K562 (cell line): ENCODE measurements around the gene LDAF1. TPM values are rescaled to one million over a fixed set of nuclear protein-coding genes. Genes with fewer than 3 reads are reported as not detected.

Experiments
- ATAC-seq: fragments of 200-7000 bp; cut with Tn5 transposase; 3 replicates; pipeline ENCODE4 v1.9.1; 2020; ENCODE audit warnings: moderate library complexity
- BruUV-seq: library from RNA; stranded (reverse); fragments of 400-500 nt; replicated peaks from 2 replicates; lab custom pipeline; 2021; lab: Mats Ljungman, UMichigan
- CTCF ChIA-PET: fragments of 300-600 bp; formaldehyde crosslinking; extraction: SDS; loops from one replicate; lab custom pipeline; 2021; ENCODE audit warnings: low intra/inter-chr PET ratio; lab: Yijun Ruan, JAX
- POLR2A ChIA-PET: fragments of 300-600, 350-650 bp; sonication (Branson Sonifier 250); formaldehyde crosslinking; extraction: SDS; loops from one replicate; lab custom pipeline; 2021; ENCODE audit warnings: antibody characterized with exemption, inconsistent platforms; lab: Yijun Ruan, JAX
- DNase-seq, 4 experiments: peaks; one replicate each; pipeline versions ENCODE4 v3.0.0 to v3.0.0-alpha.2; 2011 to 2018; ENCODE audit warnings: low spot score in 3 of 4, mixed read lengths in 3 of 4; ENCODE audit errors: extremely low read depth in 1 of 4
- FAIRE-seq: peaks from 2 replicates; lab custom pipeline; 2011; peaks lifted over from hg19 to GRCh38; lab: Jason Lieb, UNC
- H2AFZ ChIP-seq: 2 replicates; pipeline ENCODE4 v1.6.0; 2011; ENCODE audit warnings: low read depth, low read length, control low read depth, inconsistent platforms
- H3K27ac ChIP-seq: fragments of 200-600 bp; 3 replicates; pipeline ENCODE4 v1.8.0; 2011; ENCODE audit warnings: low read depth, mild to moderate bottlenecking, control low read depth, inconsistent platforms, low read length, moderate library complexity, mixed read lengths; ENCODE audit errors: extremely low read depth
- H3K27me3 ChIP-seq, 2 experiments: fragments of 300-600 bp in 1 of 2; 2 replicates in 1 of 2; 3 replicates in 1 of 2; pipeline versions ENCODE4 v1.6.0 to v1.8.0; 2011; ENCODE audit warnings: inconsistent platforms in 2 of 2, low read length in 2 of 2, mild to moderate bottlenecking in 1 of 2, mixed read lengths in 1 of 2, moderate library complexity in 1 of 2; ENCODE audit not compliant: control insufficient read depth in 2 of 2, insufficient read depth in 2 of 2
- H3K36me3 ChIP-seq: fragments of 300-600 bp; 3 replicates; pipeline ENCODE4 v1.8.0; 2011; ENCODE audit warnings: mild to moderate bottlenecking, low read length, inconsistent platforms; ENCODE audit not compliant: control insufficient read depth, insufficient read depth
- H3K4me1 ChIP-seq, 2 experiments: fragments of 200-600 bp in 1 of 2; replicated peaks in 1 of 2; 2 replicates in 1 of 2; 3 replicates in 1 of 2; pipeline versions ENCODE4 v1.5.1 to v1.8.0; 2011; ENCODE audit warnings: inconsistent platforms in 2 of 2, low read length in 2 of 2, mild to moderate bottlenecking in 1 of 2, mixed read lengths in 1 of 2, moderate library complexity in 1 of 2; ENCODE audit not compliant: control insufficient read depth in 2 of 2, insufficient read depth in 2 of 2
- H3K4me2 ChIP-seq: 2 replicates; pipeline ENCODE4 v1.6.1; 2011; ENCODE audit warnings: low read length, control low read depth, inconsistent platforms, mixed read lengths; ENCODE audit not compliant: insufficient read depth
- H3K4me3 ChIP-seq: fragments of 200-600 bp; sonication (generic), shearing (Covaris generic); 2 replicates; pipeline ENCODE4 v1.5.1; 2016; ENCODE audit warnings: control low read depth, inconsistent platforms
- H3K79me2 ChIP-seq: fragments of 200-600 bp; 3 replicates; pipeline ENCODE4 v1.8.0; 2011; ENCODE audit warnings: low read length, inconsistent platforms; ENCODE audit not compliant: control insufficient read depth, insufficient read depth
- H3K9ac ChIP-seq, 2 experiments: 2 replicates each; pipeline versions ENCODE4 v1.6.0 to v1.6.1; 2011; ENCODE audit warnings: low read depth in 2 of 2, low read length in 2 of 2, control low read depth in 1 of 2, inconsistent platforms in 1 of 2, mild to moderate bottlenecking in 1 of 2, mixed read lengths in 1 of 2; ENCODE audit not compliant: insufficient read depth in 1 of 2
- H3K9me1 ChIP-seq: one replicate; pipeline ENCODE4 v1.6.0; 2011; ENCODE audit warnings: inconsistent platforms, mild to moderate bottlenecking, low read length, moderate library complexity; ENCODE audit not compliant: control insufficient read depth, insufficient read depth
- H3K9me3 ChIP-seq: replicated peaks from 2 replicates; pipeline ENCODE4 v1.5.1; 2011; ENCODE audit warnings: low read depth, low read length, inconsistent platforms; ENCODE audit not compliant: control insufficient read depth, insufficient read depth
- H4K20me1 ChIP-seq: replicated peaks from 2 replicates; pipeline ENCODE4 v1.6.1; 2011; ENCODE audit warnings: low read length, inconsistent platforms, mixed read lengths; ENCODE audit not compliant: control insufficient read depth, insufficient read depth
- EP300 ChIP-seq: IDR thresholded peaks from 2 replicates; pipeline ENCODE4 v1.6.1; 2012; ENCODE audit warnings: low read length, improper control_type of control experiment
- KDM4B ChIP-seq, 2 experiments: fragments of 450-650 bp in 1 of 2; sonication (generic) in 1 of 2; IDR thresholded peaks; 2 replicates each; pipeline ENCODE4 v1.6.1; 2016 to 2017; ENCODE audit warnings: borderline replicate concordance in 2 of 2, antibody characterized with exemption in 1 of 2, low read depth in 1 of 2, mild to moderate bottlenecking in 1 of 2
- LCOR ChIP-seq: sonication (generic); formaldehyde crosslinking; IDR thresholded peaks from 2 replicates; pipeline ENCODE4 v1.8.0; 2022; ENCODE audit warnings: mild to moderate bottlenecking, missing genetic modification reagents
- NCOR1 ChIP-seq: fragments of 450-650 bp; IDR thresholded peaks from 2 replicates; pipeline ENCODE4 v1.6.1; 2016; ENCODE audit warnings: mild to moderate bottlenecking, moderate library complexity
- NFIX ChIP-seq: fragments of 250-450 bp; sonication (Bioruptor Pico); IDR thresholded peaks from 2 replicates; pipeline ENCODE4 v1.4.0; 2020; ENCODE audit warnings: low read depth, mild to moderate bottlenecking, moderate library complexity
- PHB ChIP-seq: fragments of 250-450 bp; sonication (Bioruptor Pico); IDR thresholded peaks from 2 replicates; pipeline ENCODE4 v1.5.0; 2021
- POLR3A ChIP-seq: IDR thresholded peaks from 2 replicates; pipeline ENCODE4 v1.6.1; 2011; ENCODE audit warnings: borderline replicate concordance, mild to moderate bottlenecking, moderate library complexity; ENCODE audit not compliant: insufficient read length, insufficient read depth; ENCODE audit errors: extremely low read depth
- ZNF197 ChIP-seq: fragments of 200-800 bp; sonication (Bioruptor generic); IDR thresholded peaks from 2 replicates; pipeline ENCODE4 v1.6.1; 2016; ENCODE audit warnings: low read depth, missing genetic modification characterization, missing compliant biosample characterization
- ZNF408 ChIP-seq: fragments of 250-450 bp; sonication (Bioruptor Pico); IDR thresholded peaks from 2 replicates; pipeline ENCODE4 v1.4.0; 2020; ENCODE audit warnings: low read depth, mild to moderate bottlenecking, moderate library complexity
- WGBS: fragments of 100-300 bp; shearing (Covaris generic); methylation state at CpG from one replicate; pipeline ENCODE4 v1.1.6; 2016; ENCODE audit warnings: low coverage, mixed read lengths; ENCODE audit not compliant: insufficient coverage; ENCODE audit errors: missing lambda C conversion rate; 5-methylcytosine and 5-hydroxymethylcytosine counted together
- in situ Hi-C: fragments of 300-500 bp; cut with MboI; formaldehyde crosslinking; loops from 4 replicates; pipeline ENCODE4 v1.15.0; 2018; ENCODE audit warnings: inconsistent platforms, mixed read lengths
- intact Hi-C: fragments of 100-400 bp; cut with micrococcal nuclease; formaldehyde crosslinking; loops from 2 replicates; pipeline ENCODE4 v1.14.2; 2022
- polyA plus RNA-seq, 8 experiments: library from polyadenylated mRNA; depleted of rRNA in 4 of 8; stranded (reverse) in 5 of 8; unstranded in 3 of 8; fragments of >200 nt; fragmentation: Nextera tagmentation in 2 of 8; fragmentation: Illumina TruSeq in 1 of 8; extraction: Ambion mirVana in 2 of 8; extraction: Trizol in 1 of 8; gene quantifications; 2 replicates each; pipeline versions ENCODE4 v1.2.1 to v1.2.3, GENCODE V29; 2011 to 2014; ENCODE audit warnings: inconsistent platforms in 1 of 8, missing spikeins in 1 of 8
- total RNA-seq, 7 experiments: library from RNA; depleted of rRNA in 6 of 7; stranded (reverse); fragments of >200 nt in 6 of 7; fragmentation: Illumina TruSeq in 2 of 7; extraction: Trizol in 2 of 7; gene quantifications; 2 replicates each; pipeline versions ENCODE4 v1.2.1 to v1.2.3, GENCODE V29; 2011 to 2021; ENCODE audit warnings: low replicate concordance in 1 of 7
- TF ChIP-seq, protein P1 (sequence below): fragments of 450-650 bp; conservative IDR thresholded peaks from 2 replicates; pipeline ENCODE4 v1.6.1; 2016; ENCODE audit warnings: missing genetic modification characterization, low read depth, mild to moderate bottlenecking, control low read depth, missing compliant biosample characterization
- TF ChIP-seq, protein P2 (sequence below): fragments of 450-650 bp; IDR thresholded peaks from 2 replicates; pipeline ENCODE4 v1.6.1; 2016; ENCODE audit warnings: antibody characterized with exemption

LDAF1 gene
- total and polyA plus RNA-seq, 9 of the 15 experiments (the other 6 are each of a cell fraction or from before 2014, with no cell fraction given): 7.0 to 20.1 (median 12.5) TPM

GRCh38 chr16:21120976-21121520 is 37.4 kb upstream of the LDAF1 start:
- H3K27ac ChIP-seq: no peak overlapping the region
- H3K9me3 ChIP-seq: peaks cover under 1% of the 10 kb centered on the region
- FAIRE-seq (no peak), ATAC-seq (no peak), DNase-seq (no peak)
- H3K9ac ChIP-seq: no peak overlapping the region
- in situ Hi-C loops: no loop called here
- intact Hi-C loops: no loop called here
- no peak overlapping the region for H3K4me3 ChIP-seq
- 42% methylated on average over 2 of the region's 2 CpGs for WGBS
- no peaks in the 10 kb centered on the region for H4K20me1 ChIP-seq
- H3K4me2 ChIP-seq: no peak overlapping the region
- no peaks in the 10 kb centered on the region for H3K9me1 ChIP-seq
- H3K36me3 ChIP-seq: no peaks in the 10 kb centered on the region
- no peaks in the 10 kb centered on the region for H3K79me2 ChIP-seq
- BruUV-seq: no TSS peak
- H2AFZ ChIP-seq: no peak overlapping the region
- CTCF ChIA-PET: no interaction called here
- no peaks in the 10 kb centered on the region for H3K27me3 ChIP-seq
- TF ChIP-seq NFIX (CRISPR knock-in tag) (no peak), PHB (CRISPR knock-in tag) (no peak), POLR3A (no peak), NCOR1 (no peak), ZNF197 (CRISPR knock-in tag) (no peak), ZNF408 (CRISPR knock-in tag) (no peak), KDM4B (IDR thresholded peaks at IDR 0.05; ENCODE audit: borderline replicate concordance in 2 of 2, low read depth in 1 of 2) (no peak), LCOR (CRISPR knock-in tag) (no peak), EP300 (no peak)
- TF ChIP-seq, protein P1, sequence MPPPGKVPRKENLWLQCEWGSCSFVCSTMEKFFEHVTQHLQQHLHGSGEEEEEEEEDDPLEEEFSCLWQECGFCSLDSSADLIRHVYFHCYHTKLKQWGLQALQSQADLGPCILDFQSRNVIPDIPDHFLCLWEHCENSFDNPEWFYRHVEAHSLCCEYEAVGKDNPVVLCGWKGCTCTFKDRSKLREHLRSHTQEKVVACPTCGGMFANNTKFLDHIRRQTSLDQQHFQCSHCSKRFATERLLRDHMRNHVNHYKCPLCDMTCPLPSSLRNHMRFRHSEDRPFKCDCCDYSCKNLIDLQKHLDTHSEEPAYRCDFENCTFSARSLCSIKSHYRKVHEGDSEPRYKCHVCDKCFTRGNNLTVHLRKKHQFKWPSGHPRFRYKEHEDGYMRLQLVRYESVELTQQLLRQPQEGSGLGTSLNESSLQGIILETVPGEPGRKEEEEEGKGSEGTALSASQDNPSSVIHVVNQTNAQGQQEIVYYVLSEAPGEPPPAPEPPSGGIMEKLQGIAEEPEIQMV: no peak
- TF ChIP-seq, protein P2, sequence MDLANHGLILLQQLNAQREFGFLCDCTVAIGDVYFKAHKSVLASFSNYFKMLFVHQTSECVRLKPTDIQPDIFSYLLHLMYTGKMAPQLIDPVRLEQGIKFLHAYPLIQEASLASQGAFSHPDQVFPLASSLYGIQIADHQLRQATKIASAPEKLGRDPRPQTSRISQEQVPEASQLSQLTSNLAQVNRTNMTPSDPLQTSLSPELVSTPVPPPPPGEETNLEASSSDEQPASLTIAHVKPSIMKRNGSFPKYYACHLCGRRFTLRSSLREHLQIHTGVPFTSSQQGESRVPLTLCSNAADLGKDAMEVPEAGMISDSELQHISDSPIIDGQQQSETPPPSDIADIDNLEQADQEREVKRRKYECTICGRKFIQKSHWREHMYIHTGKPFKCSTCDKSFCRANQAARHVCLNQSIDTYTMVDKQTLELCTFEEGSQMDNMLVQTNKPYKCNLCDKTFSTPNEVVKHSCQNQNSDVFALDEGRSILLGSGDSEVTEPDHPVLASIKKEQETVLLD: no peak
- POLR2A ChIA-PET: interaction anchor here (0.6 to 0.8 kb wide), 3 partner anchors 9 to 1498 kb away, joined by 3 read pairs; no protein-coding TSS in a partner anchor
- peaks cover 0 to 3% of the 10 kb centered on the region in 2 experiments; a peak in 2 of 5 replicates for H3K4me1 ChIP-seq
